Testis (tissue), 3 donors: Measurements from ENCODE around the gene DCAF17. TPM values are rescaled to one million over a fixed set of nuclear protein-coding genes. Genes with fewer than 3 reads are reported as not detected.

Source experiments
- DNase-seq: peaks from one replicate; pipeline ENCODE4 v3.0.0-alpha.2; 2019
- H3K27ac ChIP-seq, 2 donors: fragments of 200-600 bp; sonication (generic); one replicate each; pipeline ENCODE4 v1.5.1; 2019
- H3K27me3 ChIP-seq: fragments of 200-600 bp; sonication (generic); one replicate; pipeline ENCODE4 v1.5.1; 2019
- H3K36me3 ChIP-seq: fragments of 200-600 bp; sonication (generic); one replicate; pipeline ENCODE4 v1.5.1; 2017; ENCODE audit warnings: low read depth; ENCODE audit errors: missing control alignments
- H3K4me1 ChIP-seq: fragments of 200-600 bp; sonication (generic); one replicate; pipeline ENCODE4 v1.5.1; 2019
- H3K4me3 ChIP-seq, 2 donors: fragments of 200-600 bp; sonication (generic); one replicate each; pipeline ENCODE4 v1.5.1; 2017 to 2019
- H3K9me3 ChIP-seq: fragments of 200-600 bp; sonication (generic); one replicate; pipeline ENCODE4 v1.5.1; 2017
- CTCF ChIP-seq, 3 experiments: fragments of 450-650 bp in 2 of 3; fragments of 200-600 bp in 1 of 3; sonication (generic) in 1 of 3; IDR thresholded peaks; one replicate each; pipeline ENCODE4 v1.5.1; 2016 to 2019; ENCODE audit warnings: antibody characterized with exemption in 3 of 3, mild to moderate bottlenecking in 2 of 3, moderate library complexity in 1 of 3
- POLR2A ChIP-seq: fragments of 450-650 bp; IDR thresholded peaks from one replicate; pipeline ENCODE4 v1.6.1; 2017; ENCODE audit warnings: antibody characterized with exemption, mild to moderate bottlenecking, moderate library complexity
- WGBS, 2 donors: methylation state at CpG; one replicate each; pipeline ENCODE4 v1.1.5; 2018; 5-methylcytosine and 5-hydroxymethylcytosine counted together
- intact Hi-C: fragments of 100-400 bp; cut with DNase I; formaldehyde crosslinking; loops from one replicate; pipeline ENCODE4 v1.15.1; 2023; ENCODE audit warnings: low total_unique reads
- polyA plus RNA-seq: library from polyadenylated mRNA; stranded (reverse); fragments of 350-450 nt; fragmentation: Illumina TruSeq; extraction: RNeasy Lipid Tissue Mini Kit (QIAGEN cat#74804); gene quantifications from one replicate; pipeline ENCODE4 v1.2.3, GENCODE V29; 2014; ENCODE audit warnings: low read depth, low replicate concordance; ENCODE audit not compliant: insufficient read depth
- total RNA-seq, 2 donors: library from RNA; depleted of rRNA; stranded (reverse); fragments of >200 nt; gene quantifications; one replicate each; pipeline ENCODE4 v1.2.3, GENCODE V29; 2016

Gene DCAF17
- total and polyA plus RNA-seq, 3 donors from 2014 or later: 15.7 to 29.2 (median 24.4) TPM

- WGBS, 2 donors: 0 to 1% methylated on average over 12 to 15 of the region's 15 CpGs
- no peaks in the 10 kb centered on the region for H3K27me3 ChIP-seq
- DNase-seq: no peak
- H3K27ac ChIP-seq: peak within 1 kb of the TSS; percentile 97 to 99
- TF ChIP-seq CTCF (IDR thresholded peaks at IDR 0.05) (peak in 1 of 3 experiments; percentile 36), POLR2A (no peak)
- peak within 1 kb of the TSS; percentile 94 to 95 for H3K4me3 ChIP-seq
- intact Hi-C loops: no loop called here
- peaks cover 10% of the 10 kb centered on the region for H3K4me1 ChIP-seq
- H3K9me3 ChIP-seq: no peaks in the 10 kb centered on the region
- H3K36me3 ChIP-seq: no peaks in the 10 kb centered on the region
These were observed 338 bp upstream of the DCAF17 start, which contains the start of gene METTL8 for GRCh38 chr2:171433763-171434012. METTL8 (minus strand) TSS chr2:171433990; CDS start chr2:171392185, 41,805 bp downstream.

DNA sequence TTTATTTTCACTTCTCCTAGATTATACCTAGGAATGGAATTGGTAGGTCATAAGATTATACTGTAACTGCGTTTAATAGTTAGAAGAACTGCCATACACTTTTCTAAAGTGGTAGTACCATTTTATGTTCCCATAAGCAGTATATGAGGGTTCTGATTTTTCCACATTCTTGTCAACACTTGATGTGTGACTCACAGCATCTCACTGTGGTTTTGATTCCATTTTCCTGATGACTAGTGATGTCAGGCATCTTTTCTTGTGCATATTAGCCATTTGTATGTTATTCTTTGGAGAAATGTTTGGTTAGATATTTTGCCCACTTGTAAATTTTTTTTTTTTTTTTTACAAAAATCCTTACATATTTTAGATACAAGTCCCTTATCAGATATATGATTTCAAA, 2.3 kb downstream of the DCAF17 start:
- Histone ChIP-seq H3K27me3 (no peaks in the 10 kb centered on the region), H3K4me1 (peaks cover 10% of the 10 kb centered on the region), H3K9me3 (no peaks in the 10 kb centered on the region), H3K36me3 (no peaks in the 10 kb centered on the region), H3K4me3 (no peak overlapping the region), H3K27ac (no peak overlapping the region)
- TF ChIP-seq POLR2A (no peak), CTCF (IDR thresholded peaks at IDR 0.05) (no peak)
- 91 to 93% methylated on average over 1 of the region's 1 CpG for WGBS, 2 donors
- intact Hi-C loops: no loop called here
- DNase-seq: no peak

- H3K4me3 ChIP-seq: no peak overlapping the region
- intact Hi-C loops: no loop called here
- H3K4me1 ChIP-seq: no peaks in the 10 kb centered on the region
These were observed 7.4 kb downstream of the DCAF17 start for GRCh38 chr2:171441470-171441869.

GRCh38 chr2:171447675-171448074, 13.6 kb downstream of the DCAF17 start:
- 93 to 96% methylated on average over 2 of the region's 2 CpGs for WGBS, 2 donors
- Histone ChIP-seq H3K9me3 (no peaks in the 10 kb centered on the region), H3K4me1 (no peaks in the 10 kb centered on the region), H3K4me3 (no peak overlapping the region), H3K36me3 (no peaks in the 10 kb centered on the region), H3K27me3 (no peaks in the 10 kb centered on the region), H3K27ac (no peak overlapping the region)
- TF ChIP-seq CTCF (IDR thresholded peaks at IDR 0.05): no peak
- TF ChIP-seq POLR2A: no peak
- intact Hi-C loops: no loop called here
- DNase-seq: no peak

More at GRCh38 chr2:171441470-171441869, 7.4 kb downstream of the DCAF17 start:
- Histone ChIP-seq H3K36me3 (no peaks in the 10 kb centered on the region), H3K9me3 (no peaks in the 10 kb centered on the region), H3K27ac (no peak overlapping the region), H3K27me3 (no peaks in the 10 kb centered on the region)
- TF ChIP-seq CTCF (IDR thresholded peaks at IDR 0.05) (no peak), POLR2A (no peak)
- DNase-seq: no peak

- Histone ChIP-seq H3K4me1 (no peaks in the 10 kb centered on the region), H3K9me3 (no peaks in the 10 kb centered on the region), H3K36me3 (no peaks in the 10 kb centered on the region), H3K27me3 (no peaks in the 10 kb centered on the region), H3K27ac (no peak overlapping the region), H3K4me3 (no peak overlapping the region)
- TF ChIP-seq POLR2A (no peak), CTCF (IDR thresholded peaks at IDR 0.05) (no peak)
- no peak for DNase-seq
- intact Hi-C loops: no loop called here
These were observed 17.0 kb downstream of the DCAF17 start for GRCh38 chr2:171451074-171451473.
